MM.1S (cell line): Measurements from ENCODE around the gene ADK.

ENCODE experiments used
- DNase-seq: peaks from one replicate; pipeline ENCODE4 v3.0.0-alpha.2; 2015
- H2AFZ ChIP-seq: fragments of 300-600 bp; sonication (generic); 2 replicates; pipeline ENCODE4 v1.6.0; 2016; ENCODE audit warnings: antibody characterized with exemption, low read length
- H3F3A ChIP-seq: fragments of 300-600 bp; sonication (generic); 2 replicates; pipeline ENCODE4 v1.6.1; 2016; ENCODE audit warnings: mild to moderate bottlenecking, antibody characterized with exemption, low read length, moderate library complexity, mixed read lengths; ENCODE audit not compliant: insufficient read depth
- H3K27ac ChIP-seq: fragments of 300-600 bp; sonication (generic); 2 replicates; pipeline ENCODE4 v1.5.1; 2016; ENCODE audit warnings: mild to moderate bottlenecking, low read length
- H3K27me3 ChIP-seq: fragments of 300-600 bp; sonication (generic); replicated peaks from 2 replicates; pipeline ENCODE4 v1.6.0; 2016; ENCODE audit warnings: low read length; ENCODE audit not compliant: insufficient read depth
- H3K36me3 ChIP-seq: fragments of 300-600 bp; sonication (generic); replicated peaks from 2 replicates; pipeline ENCODE4 v1.6.1; 2016; ENCODE audit warnings: mild to moderate bottlenecking, low read length, mixed read lengths; ENCODE audit not compliant: insufficient read depth
- H3K4me1 ChIP-seq: fragments of 300-600 bp; sonication (generic); 2 replicates; pipeline ENCODE4 v1.6.1; 2016; ENCODE audit warnings: low read length, mixed read lengths
- H3K4me2 ChIP-seq: fragments of 300-600 bp; sonication (generic); 2 replicates; pipeline ENCODE4 v1.6.0; 2016; ENCODE audit warnings: low read depth, low read length
- H3K4me3 ChIP-seq: fragments of 300-600 bp; sonication (generic); 2 replicates; pipeline ENCODE4 v1.5.1; 2016; ENCODE audit warnings: low read length, mixed read lengths
- H3K79me2 ChIP-seq: fragments of 300-600 bp; sonication (generic); 2 replicates; pipeline ENCODE4 v1.6.1; 2016; ENCODE audit warnings: mixed run types, low read length, mixed read lengths
- H3K9ac ChIP-seq: fragments of 300-600 bp; sonication (generic); 2 replicates; pipeline ENCODE4 v1.6.1; 2016; ENCODE audit warnings: low read length, mixed read lengths
- H3K9me2 ChIP-seq: fragments of 300-600 bp; sonication (generic); replicated peaks from 2 replicates; pipeline ENCODE4 v1.6.1; 2016; ENCODE audit warnings: mild to moderate bottlenecking, low read length, mixed read lengths; ENCODE audit not compliant: insufficient read depth
- H3K9me3 ChIP-seq: fragments of 300-600 bp; sonication (generic); replicated peaks from 2 replicates; pipeline ENCODE4 v1.6.1; 2016; ENCODE audit warnings: mild to moderate bottlenecking, low read length, mixed read lengths; ENCODE audit not compliant: insufficient read depth
- H4K20me1 ChIP-seq: fragments of 300-600 bp; sonication (generic); 2 replicates; pipeline ENCODE4 v1.6.1; 2016; ENCODE audit warnings: mild to moderate bottlenecking, low read length, moderate library complexity, mixed read lengths; ENCODE audit not compliant: insufficient read depth
- EZH2 ChIP-seq: fragments of 300-600 bp; sonication (generic); optimal IDR thresholded peaks from 2 replicates; pipeline ENCODE3; 2017; ENCODE audit warnings: low read depth, mild to moderate bottlenecking, antibody characterized with exemption, low read length, mixed read lengths
- EZH2phosphoT487 ChIP-seq: fragments of 300-600 bp; sonication (generic); IDR thresholded peaks from 2 replicates; pipeline ENCODE4 v1.6.1; 2018; ENCODE audit warnings: antibody characterized with exemption, low read length
- TF ChIP-seq, protein P1 (sequence below): fragments of 300-600 bp; sonication (generic); IDR thresholded peaks from 2 replicates; pipeline ENCODE4 v1.5.1; 2016; ENCODE audit warnings: antibody characterized with exemption, low read length, mixed read lengths

The ADK gene

GRCh38 chr10:74176380-74177139 lies 25.5 kb downstream of the ADK start:
- H3K9ac ChIP-seq = peak overlapping the region; percentile 87
- H4K20me1 ChIP-seq = no peaks in the 10 kb centered on the region
- peaks cover 40% of the 10 kb centered on the region for H3K79me2 ChIP-seq
- no peaks in the 10 kb centered on the region for H3K9me2 ChIP-seq
- TF ChIP-seq EZH2phosphoT487 = no peak
- TF ChIP-seq EZH2 = no peak
- TF ChIP-seq, protein P1, sequence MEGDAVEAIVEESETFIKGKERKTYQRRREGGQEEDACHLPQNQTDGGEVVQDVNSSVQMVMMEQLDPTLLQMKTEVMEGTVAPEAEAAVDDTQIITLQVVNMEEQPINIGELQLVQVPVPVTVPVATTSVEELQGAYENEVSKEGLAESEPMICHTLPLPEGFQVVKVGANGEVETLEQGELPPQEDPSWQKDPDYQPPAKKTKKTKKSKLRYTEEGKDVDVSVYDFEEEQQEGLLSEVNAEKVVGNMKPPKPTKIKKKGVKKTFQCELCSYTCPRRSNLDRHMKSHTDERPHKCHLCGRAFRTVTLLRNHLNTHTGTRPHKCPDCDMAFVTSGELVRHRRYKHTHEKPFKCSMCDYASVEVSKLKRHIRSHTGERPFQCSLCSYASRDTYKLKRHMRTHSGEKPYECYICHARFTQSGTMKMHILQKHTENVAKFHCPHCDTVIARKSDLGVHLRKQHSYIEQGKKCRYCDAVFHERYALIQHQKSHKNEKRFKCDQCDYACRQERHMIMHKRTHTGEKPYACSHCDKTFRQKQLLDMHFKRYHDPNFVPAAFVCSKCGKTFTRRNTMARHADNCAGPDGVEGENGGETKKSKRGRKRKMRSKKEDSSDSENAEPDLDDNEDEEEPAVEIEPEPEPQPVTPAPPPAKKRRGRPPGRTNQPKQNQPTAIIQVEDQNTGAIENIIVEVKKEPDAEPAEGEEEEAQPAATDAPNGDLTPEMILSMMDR = no peak
- DNase-seq = peak; percentile 95
- peak overlapping the region; percentile 92 for H3K4me2 ChIP-seq
- H3K4me3 ChIP-seq = peak overlapping the region; percentile 93
- no peaks in the 10 kb centered on the region for H3K36me3 ChIP-seq
- H3F3A ChIP-seq = peaks cover 20% of the 10 kb centered on the region
- H2AFZ ChIP-seq = peak overlapping the region; percentile 94
- H3K9me3 ChIP-seq = no peaks in the 10 kb centered on the region
- H3K27me3 ChIP-seq = no peaks in the 10 kb centered on the region
- 0 out of 2 replicates have a peak, but pooled peaks cover 5% of the 10 kb centered on the region for H3K4me1 ChIP-seq
- peak overlapping the region; percentile 86 for H3K27ac ChIP-seq

- H3K36me3 ChIP-seq = no peaks in the 10 kb centered on the region
- no peaks in the 10 kb centered on the region for H4K20me1 ChIP-seq
- peaks cover 20% of the 10 kb centered on the region for H3F3A ChIP-seq
- H3K9me3 ChIP-seq = no peaks in the 10 kb centered on the region
- no peaks in the 10 kb centered on the region for H3K27me3 ChIP-seq
- H3K9ac ChIP-seq = peak overlapping the region; percentile 87
- H3K4me1 ChIP-seq = 0 out of 2 replicates have a peak, but pooled peaks cover 5% of the 10 kb centered on the region
- no peaks in the 10 kb centered on the region for H3K9me2 ChIP-seq
- peak overlapping the region; percentile 93 for H3K4me3 ChIP-seq
- peak overlapping the region; percentile 86; the same call in 1 of the 2 replicates for H3K27ac ChIP-seq
- TF ChIP-seq, protein P1 = no peak
- TF ChIP-seq EZH2phosphoT487 = no peak
- no peak for TF ChIP-seq EZH2
- H3K4me2 ChIP-seq = peak overlapping the region; percentile 92
- H3K79me2 ChIP-seq = peaks cover 45% of the 10 kb centered on the region
- no peak for DNase-seq
- peak overlapping the region; percentile 94 for H2AFZ ChIP-seq
Observed at GRCh38 chr10:74177140-74177677, 26.2 kb downstream of the ADK start.

DNA sequence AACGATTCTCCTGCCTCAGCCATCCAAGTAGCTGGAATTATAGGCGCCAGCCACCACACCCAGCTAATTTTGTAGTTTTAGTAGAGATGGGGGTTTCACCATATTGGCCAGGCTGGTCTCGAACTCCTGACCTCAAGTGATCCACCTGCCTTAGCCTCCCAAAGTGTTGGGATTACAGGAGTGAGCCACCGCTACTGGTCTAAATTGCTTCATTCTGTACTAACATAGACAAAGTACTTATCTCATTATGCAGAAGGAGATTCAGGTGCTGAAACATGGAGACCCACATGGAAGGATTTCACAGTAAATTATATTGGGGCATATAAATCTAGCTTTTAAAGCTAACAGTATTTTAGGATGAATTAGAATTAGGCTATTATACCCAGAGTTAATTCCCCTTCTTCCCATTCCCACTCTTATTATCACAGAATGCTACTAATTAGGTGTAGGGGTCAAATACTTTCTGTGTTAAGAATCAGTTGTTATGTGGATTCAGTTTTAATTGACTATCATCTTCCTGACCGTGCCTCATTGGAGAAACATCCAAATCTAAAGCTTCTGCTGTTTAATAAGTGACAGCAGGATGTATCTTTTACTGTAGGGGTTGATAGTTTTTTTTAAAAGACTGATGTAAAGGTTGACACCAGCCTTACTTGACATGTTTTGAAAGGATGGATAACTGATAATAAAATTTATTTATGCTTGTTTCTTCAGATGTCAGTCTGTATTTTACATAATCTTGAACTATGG lies 27.2 kb downstream of the ADK start:
- DNase-seq = no peak
- Histone ChIP-seq H3K4me3 (no peak overlapping the region), H3K9me2 (no peaks in the 10 kb centered on the region), H4K20me1 (no peaks in the 10 kb centered on the region), H3K27me3 (no peaks in the 10 kb centered on the region), H3K36me3 (no peaks in the 10 kb centered on the region), H3K27ac (no peak overlapping the region), H3K79me2 (peaks cover 55% of the 10 kb centered on the region), H2AFZ (no peak overlapping the region), H3F3A (peaks cover 20% of the 10 kb centered on the region), H3K4me2 (no peak overlapping the region), H3K4me1 (0 out of 2 replicates have a peak, but pooled peaks cover 5% of the 10 kb centered on the region), H3K9ac (no peak overlapping the region), H3K9me3 (no peaks in the 10 kb centered on the region)
- TF ChIP-seq, protein P1 = no peak
- no peak for TF ChIP-seq EZH2phosphoT487
